HCT116 (cell line): ENCODE data around the gene C6orf62. TPM values are rescaled to one million over a fixed set of nuclear protein-coding genes. Genes with fewer than 3 reads are reported as not detected.

Experiments used
- ATAC-seq: fragments of 200-7000 bp; cut with Tn5 transposase; 2 replicates; pipeline ENCODE4 v1.9.1; 2020; ENCODE audit warnings: mild to moderate bottlenecking, moderate library complexity
- BruUV-seq: library from RNA; stranded (reverse); fragments of 400-500 nt; replicated peaks from 2 replicates; lab custom pipeline; 2021; lab: Mats Ljungman, UMichigan
- CTCF ChIA-PET: fragments of 300-600 bp; sonication (Branson Sonifier 250); formaldehyde crosslinking; loops from one replicate; lab custom pipeline; 2021; ENCODE audit warnings: antibody characterized with exemption; lab: Charles Lee
- POLR2A ChIA-PET: fragments of 300-600, 350-600 bp; sonication (Branson Sonifier 250); formaldehyde crosslinking; loops from one replicate; lab custom pipeline; 2021; ENCODE audit warnings: antibody characterized with exemption; lab: Charles Lee
- RAD21 ChIA-PET, 2 experiments: fragments of 300-600 bp; sonication (Branson Sonifier 250); formaldehyde crosslinking; loops; one replicate each; lab custom pipeline; 2023; ENCODE audit warnings: low total read pairs in 2 of 2; ENCODE audit not compliant: uncharacterized antibody in 2 of 2, unreplicated experiment in 2 of 2, low non-redundant PET in 1 of 2; lab: Charles Lee
- DNase-seq: peaks from one replicate; pipeline ENCODE4 v3.0.0-alpha.2; 2010; ENCODE audit warnings: low read depth, low spot score
- H2AFZ ChIP-seq: fragments of 200-600 bp; shearing (Covaris generic), sonication (generic); 2 replicates; pipeline ENCODE4 v1.6.1; 2017; ENCODE audit warnings: low read depth, mixed run types, mixed read lengths, antibody characterized with exemption, low read length; ENCODE audit not compliant: poor library complexity, severe bottlenecking
- H3K27ac ChIP-seq: 2 replicates; pipeline ENCODE4 v1.5.1; 2012; ENCODE audit warnings: low read depth, low read length
- H3K27me3 ChIP-seq: fragments of 200-600 bp; sonication (generic); 2 replicates; pipeline ENCODE4 v1.6.1; 2016; ENCODE audit warnings: mixed run types, low read length, mixed read lengths; ENCODE audit not compliant: insufficient read depth
- H3K36me3 ChIP-seq, 2 experiments: fragments of 200-500 bp in 1 of 2; fragments of 200-600 bp in 1 of 2; sonication (Bioruptor generic) in 1 of 2; sonication (generic) in 1 of 2; 2 replicates each; pipeline versions ENCODE4 v1.5.1 to v1.6.1; 2014 to 2016; ENCODE audit warnings: low read length in 2 of 2, inconsistent platforms in 1 of 2, mixed read lengths in 1 of 2, mixed run types in 1 of 2; ENCODE audit not compliant: insufficient read depth in 2 of 2, control insufficient read depth in 1 of 2
- H3K4me1 ChIP-seq, 2 experiments: fragments of 200-600 bp in 1 of 2; sonication (generic) in 1 of 2; 2 replicates each; pipeline versions ENCODE4 v1.5.1 to v1.6.1; 2012 to 2017; ENCODE audit warnings: low read length in 2 of 2, inconsistent platforms in 1 of 2, mild to moderate bottlenecking in 1 of 2, mixed read lengths in 1 of 2, mixed run types in 1 of 2, moderate library complexity in 1 of 2; ENCODE audit not compliant: insufficient read depth in 2 of 2, control insufficient read depth in 1 of 2
- H3K4me2 ChIP-seq: fragments of 200-600 bp; sonication (generic); 2 replicates; pipeline ENCODE4 v1.6.1; 2017; ENCODE audit warnings: mixed run types, low read length, mixed read lengths
- H3K4me3 ChIP-seq, 2 experiments: fragments of 200-600 bp in 1 of 2; sonication (generic) in 1 of 2; replicated peaks in 1 of 2; 2 replicates each; pipeline ENCODE4 v1.5.1; 2011 to 2016; ENCODE audit warnings: low read length in 2 of 2, control low read depth in 1 of 2, low read depth in 1 of 2, mild to moderate bottlenecking in 1 of 2, mixed read lengths in 1 of 2, mixed run types in 1 of 2
- H3K79me2 ChIP-seq: fragments of 200-600 bp; sonication (generic); 2 replicates; pipeline ENCODE4 v1.6.1; 2017; ENCODE audit warnings: mild to moderate bottlenecking, mixed run types, low read length, moderate library complexity, mixed read lengths; ENCODE audit not compliant: insufficient read depth
- H3K9ac ChIP-seq: fragments of 200-600 bp; sonication (generic); 2 replicates; pipeline ENCODE4 v1.6.1; 2016; ENCODE audit warnings: low read length, mixed read lengths
- H3K9me2 ChIP-seq: fragments of 200-600 bp; sonication (generic), shearing (Covaris generic); 2 replicates; pipeline ENCODE4 v1.6.1; 2017; ENCODE audit warnings: mixed run types, mild to moderate bottlenecking, moderate library complexity; ENCODE audit not compliant: insufficient read depth
- H3K9me3 ChIP-seq, 2 experiments: fragments of 200-500 bp in 1 of 2; fragments of 200-600 bp in 1 of 2; sonication (Bioruptor generic) in 1 of 2; sonication (generic) in 1 of 2; 2 replicates each; pipeline ENCODE4 v1.6.1; 2014 to 2017; ENCODE audit warnings: low read length in 2 of 2, mixed read lengths in 2 of 2, inconsistent platforms in 1 of 2, low read depth in 1 of 2, mild to moderate bottlenecking in 1 of 2, mixed run types in 1 of 2, moderate library complexity in 1 of 2; ENCODE audit not compliant: control insufficient read depth in 1 of 2, insufficient read depth in 1 of 2
- H4K20me1 ChIP-seq: fragments of 200-600 bp; sonication (generic), shearing (Covaris generic); 2 replicates; pipeline ENCODE4 v1.6.1; 2017; ENCODE audit warnings: mixed run types, mild to moderate bottlenecking, moderate library complexity; ENCODE audit not compliant: insufficient read depth
- CBX3 ChIP-seq: IDR thresholded peaks from 2 replicates; pipeline ENCODE4 v1.6.1; 2012; ENCODE audit warnings: low read depth
- CEBPB ChIP-seq: IDR thresholded peaks from 2 replicates; pipeline ENCODE4 v1.6.1; 2012; ENCODE audit warnings: low read depth
- ELF1 ChIP-seq: IDR thresholded peaks from 2 replicates; pipeline ENCODE4 v1.6.1; 2012; ENCODE audit warnings: low read depth, borderline replicate concordance
- EZH2 ChIP-seq: fragments of 200-600 bp; sonication (generic); IDR thresholded peaks from 2 replicates; pipeline ENCODE4 v1.6.1; 2017; ENCODE audit warnings: antibody characterized with exemption, mixed run types
- POLR2A ChIP-seq: IDR thresholded peaks from 2 replicates; pipeline ENCODE4 v1.7.0; 2011; ENCODE audit warnings: borderline replicate concordance; ENCODE audit not compliant: insufficient read depth, insufficient read length; ENCODE audit errors: extremely low read depth
- POLR2AphosphoS5 ChIP-seq: IDR thresholded peaks from 2 replicates; pipeline ENCODE4 v1.6.1; 2011; ENCODE audit warnings: mild to moderate bottlenecking, low read depth, low read length, moderate library complexity
- SIN3A ChIP-seq: IDR thresholded peaks from 2 replicates; pipeline ENCODE4 v1.6.1; 2012; ENCODE audit warnings: low read depth
- SP1 ChIP-seq: IDR thresholded peaks from 2 replicates; pipeline ENCODE4 v1.6.1; 2012; ENCODE audit warnings: low read depth
- SRF ChIP-seq: IDR thresholded peaks from 2 replicates; pipeline ENCODE4 v1.6.1; 2012; ENCODE audit warnings: low read depth
- TCF7L2 ChIP-seq: IDR thresholded peaks from 2 replicates; pipeline ENCODE4 v1.7.0; 2011; ENCODE audit warnings: borderline replicate concordance, inconsistent platforms; ENCODE audit not compliant: insufficient read depth, insufficient read length; ENCODE audit errors: extremely low read depth
- YY1 ChIP-seq: IDR thresholded peaks from 2 replicates; pipeline ENCODE4 v1.6.1; 2011; ENCODE audit warnings: low read length, low read depth, moderate library complexity, mild to moderate bottlenecking; ENCODE audit not compliant: insufficient replicate concordance; ENCODE audit errors: extremely low read depth
- ZNF274 ChIP-seq: fragments of 200-500 bp; sonication (Bioruptor generic); IDR thresholded peaks from 2 replicates; pipeline ENCODE4 v1.6.1; 2014; ENCODE audit warnings: mild to moderate bottlenecking, low read depth, low read length, inconsistent platforms
- intact Hi-C: fragments of 100-400 bp; cut with micrococcal nuclease; formaldehyde crosslinking; loops from 2 replicates; pipeline ENCODE4 v1.10.0; 2022
- total RNA-seq: library from RNA; stranded (reverse); gene quantifications from one replicate; pipeline ENCODE4 v1.2.1, GENCODE V29; 2021; ENCODE audit not compliant: unreplicated experiment

Gene C6orf62
- total RNA-seq, 1 experiment from 2014 or later, result 103 TPM

- no peaks in the 10 kb centered on the region for H3K27me3 ChIP-seq
- ChIA-PET POLR2A (no interaction called here), RAD21 (no interaction called here), CTCF (interaction anchor here (0.7 kb wide), 1 partner anchor 123 kb away, joined by 3 read pairs; no protein-coding TSS in a partner anchor)
- ATAC-seq, result no peak
- no peaks in the 10 kb centered on the region for H3K4me1 ChIP-seq
- H3K4me3 ChIP-seq, result no peak overlapping the region
- no peak overlapping the region for H3K9ac ChIP-seq
- H3K9me2 ChIP-seq, result no peaks in the 10 kb centered on the region
- peaks cover 37 to 50% of the 10 kb centered on the region in 2 experiments for H3K36me3 ChIP-seq
- intact Hi-C loops, result loop anchor here (5.0 to 10.0 kb wide), 2 partner anchors 58 to 310 kb away; no protein-coding TSS in a partner anchor
- no peaks in the 10 kb centered on the region for H3K9me3 ChIP-seq
- H3K27ac ChIP-seq, result no peak overlapping the region
- H4K20me1 ChIP-seq, result peaks cover 19% of the 10 kb centered on the region; the same call in 1 of the 2 replicates
- TF ChIP-seq POLR2A (no peak), YY1 (no peak), ELF1 (no peak), CBX3 (no peak), CEBPB (no peak), SRF (no peak), SIN3A (no peak), ZNF274 (no peak), SP1 (no peak), EZH2 (no peak)
- peaks cover 10% of the 10 kb centered on the region for H3K79me2 ChIP-seq
- BruUV-seq, result no TSS peak
- no peak for DNase-seq
- H2AFZ ChIP-seq, result no peak overlapping the region
- H3K4me2 ChIP-seq, result no peak overlapping the region
Observed at GRCh38 chr6:24704468-24704867, 14.5 kb downstream of the C6orf62 start.

GRCh38 chr6:24702720-24703282, 16.2 kb downstream of the C6orf62 start:
- TF ChIP-seq TCF7L2 (no peak), POLR2AphosphoS5 (peak; percentile 34), SP1 (no peak)
- Histone ChIP-seq H3K9ac (no peak overlapping the region), H3K4me2 (no peak overlapping the region), H3K79me2 (no peaks in the 10 kb centered on the region; the same call in 1 of the 2 replicates), H4K20me1 (peaks cover 13% of the 10 kb centered on the region; the same call in 1 of the 2 replicates), H3K9me3 (no peaks in the 10 kb centered on the region), H3K27me3 (no peaks in the 10 kb centered on the region), H3K9me2 (no peaks in the 10 kb centered on the region), H3K4me3 (no peak overlapping the region), H3K36me3 (peaks cover 29 to 34% of the 10 kb centered on the region in 2 experiments), H2AFZ (no peak overlapping the region), H3K4me1 (no peaks in the 10 kb centered on the region), H3K27ac (no peak overlapping the region)
- intact Hi-C loops, result loop anchor here (5.0 to 10.0 kb wide), 2 partner anchors 60 to 312 kb away; no protein-coding TSS in a partner anchor
- BruUV-seq, result no TSS peak
- ChIA-PET POLR2A (no interaction called here), CTCF (interaction anchor here (1.0 kb wide), 1 partner anchor 122 kb away, joined by 3 read pairs; no protein-coding TSS in a partner anchor), RAD21 (no interaction called here)
- no peak for DNase-seq
- no peak for ATAC-seq
